Endothelial cell of umbilical vein (primary cell): Measurements from ENCODE around the gene CBX2. TPM values are rescaled to one million over a fixed set of nuclear protein-coding genes. Genes with fewer than 3 reads are reported as not detected.

ENCODE experiments used
- BruUV-seq: library from RNA; stranded (reverse); fragments of 400-500 nt; replicated peaks from 2 replicates; lab custom pipeline; 2021; lab: Mats Ljungman, UMichigan
- CTCF ChIA-PET: fragments of 300-600, 350-600 bp; sonication (Branson Sonifier 250); formaldehyde crosslinking; loops from one replicate; lab custom pipeline; 2021; ENCODE audit warnings: antibody characterized with exemption, inconsistent platforms; lab: Charles Lee
- POLR2A ChIA-PET: fragments of 300-600, 350-600 bp; sonication (Branson Sonifier 250); formaldehyde crosslinking; loops from one replicate; lab custom pipeline; 2021; ENCODE audit warnings: antibody characterized with exemption, inconsistent platforms; lab: Charles Lee
- DNase-seq: peaks from one replicate; pipeline ENCODE4 v3.0.0-alpha.2; 2011; ENCODE audit warnings: low read depth, low spot score
- FAIRE-seq: peaks from 2 replicates; lab custom pipeline; 2011; peaks lifted over from hg19 to GRCh38; lab: Jason Lieb, UNC
- H2AFZ ChIP-seq: 2 replicates; pipeline ENCODE4 v1.6.0; 2012; ENCODE audit warnings: low read depth, low read length, control low read depth, inconsistent platforms
- H3K27ac ChIP-seq: 2 replicates; pipeline ENCODE4 v1.5.1; 2011; ENCODE audit warnings: low read depth, mild to moderate bottlenecking, control low read depth, low read length, moderate library complexity; ENCODE audit not compliant: insufficient read depth
- H3K27me3 ChIP-seq, 2 experiments: 2 replicates each; pipeline versions ENCODE4 v1.6.0 to v1.6.1; 2011; ENCODE audit warnings: low read length in 2 of 2, mixed read lengths in 1 of 2; ENCODE audit not compliant: control insufficient read depth in 2 of 2, insufficient read depth in 2 of 2
- H3K36me3 ChIP-seq, 2 experiments: 2 replicates in 1 of 2; 3 replicates in 1 of 2; pipeline ENCODE4 v1.5.1; 2011; ENCODE audit warnings: low read length in 2 of 2, mild to moderate bottlenecking in 1 of 2, moderate library complexity in 1 of 2; ENCODE audit not compliant: control insufficient read depth in 2 of 2, insufficient read depth in 2 of 2; ENCODE audit errors: extremely low read depth in 1 of 2
- H3K4me1 ChIP-seq: 3 replicates; pipeline ENCODE4 v1.5.1; 2011; ENCODE audit warnings: mild to moderate bottlenecking, low read length; ENCODE audit not compliant: control insufficient read depth, insufficient read depth; ENCODE audit errors: extremely low read depth
- H3K4me2 ChIP-seq: 2 replicates; pipeline ENCODE4 v1.6.1; 2011; ENCODE audit warnings: low read length, control low read depth, mixed read lengths; ENCODE audit not compliant: insufficient read depth
- H3K4me3 ChIP-seq, 3 experiments: fragments of 200-600 bp in 1 of 3; sonication (generic), shearing (Covaris generic) in 1 of 3; replicated peaks in 1 of 3; 2 replicates each; pipeline ENCODE4 v1.5.1; 2011 to 2016; ENCODE audit warnings: control low read depth in 3 of 3, low read length in 3 of 3, mild to moderate bottlenecking in 2 of 3, inconsistent platforms in 1 of 3, low read depth in 1 of 3, moderate library complexity in 1 of 3; ENCODE audit not compliant: insufficient read depth in 1 of 3
- H3K79me2 ChIP-seq: 2 replicates; pipeline ENCODE4 v1.6.0; 2012; ENCODE audit warnings: low read length, inconsistent platforms; ENCODE audit not compliant: control insufficient read depth, insufficient read depth
- H3K9ac ChIP-seq: replicated peaks from 2 replicates; pipeline ENCODE3; 2011; ENCODE audit warnings: low read length, control low read depth; ENCODE audit not compliant: insufficient read depth; ENCODE audit errors: extremely low read depth
- H3K9me1 ChIP-seq: replicated peaks from 3 replicates; pipeline ENCODE4 v1.6.0; 2011; ENCODE audit warnings: mild to moderate bottlenecking, low read length; ENCODE audit not compliant: control insufficient read depth, insufficient read depth; ENCODE audit errors: extremely low read depth
- H3K9me3 ChIP-seq: replicated peaks from 2 replicates; pipeline ENCODE4 v1.5.1; 2012; ENCODE audit warnings: low read length, inconsistent platforms; ENCODE audit not compliant: control insufficient read depth, insufficient read depth
- H4K20me1 ChIP-seq: replicated peaks from 2 replicates; pipeline ENCODE3; 2011; ENCODE audit warnings: mild to moderate bottlenecking, low read length; ENCODE audit not compliant: control insufficient read depth, insufficient read depth; ENCODE audit errors: extremely low read depth
- EZH2 ChIP-seq: IDR thresholded peaks from 2 replicates; pipeline ENCODE4 v1.6.1; 2012; ENCODE audit warnings: borderline replicate concordance, low read depth, mild to moderate bottlenecking, moderate library complexity, low read length, inconsistent platforms; ENCODE audit not compliant: severe bottlenecking
- FOS ChIP-seq: IDR thresholded peaks from 2 replicates; pipeline ENCODE4 v1.6.1; 2011; ENCODE audit warnings: mild to moderate bottlenecking, low read length, moderate library complexity, borderline replicate concordance; ENCODE audit not compliant: insufficient read depth
- GATA2 ChIP-seq: IDR thresholded peaks from 2 replicates; pipeline ENCODE4 v1.7.0; 2011; ENCODE audit warnings: low read depth, mild to moderate bottlenecking, moderate library complexity, mixed read lengths, low read length; ENCODE audit not compliant: insufficient read length, insufficient read depth
- JUN ChIP-seq: IDR thresholded peaks from 2 replicates; pipeline ENCODE4 v1.6.1; 2011; ENCODE audit warnings: borderline replicate concordance, low read depth; ENCODE audit not compliant: insufficient read length, insufficient read depth
- MYC ChIP-seq: IDR thresholded peaks from one replicate; pipeline ENCODE4 v1.6.1; 2011; ENCODE audit warnings: mild to moderate bottlenecking, low read depth, low read length
- POLR2A ChIP-seq: IDR thresholded peaks from 2 replicates; pipeline ENCODE4 v1.6.1; 2012; ENCODE audit warnings: low read depth, mild to moderate bottlenecking, control low read depth, low read length
- POLR2AphosphoS5 ChIP-seq: IDR thresholded peaks from 2 replicates; pipeline ENCODE4 v1.6.1; 2012; ENCODE audit warnings: low read depth, mild to moderate bottlenecking, control low read depth, low read length, moderate library complexity; ENCODE audit not compliant: insufficient read depth
- dilution Hi-C: fragments of 300-500 bp; cut with MboI; formaldehyde crosslinking; loops from one replicate; pipeline ENCODE4 v1.15.0; 2019; ENCODE audit warnings: low sequenced_read_pairs; ENCODE audit not compliant: extremely low pct_ligation_motif_present
- intact Hi-C: fragments of 100-400 bp; cut with micrococcal nuclease; formaldehyde crosslinking; loops from one replicate; pipeline ENCODE4 v1.10.0; 2022
- polyA plus RNA-seq, 4 experiments: library from polyadenylated mRNA; depleted of rRNA in 3 of 4; stranded (reverse) in 3 of 4; unstranded in 1 of 4; fragments of >200 nt; gene quantifications; 2 replicates each; pipeline versions ENCODE4 v1.2.1 to v1.2.3, GENCODE V29; 2011 to 2012; ENCODE audit warnings: missing spikeins in 1 of 4
- total RNA-seq: library from RNA; stranded (reverse); gene quantifications from 2 replicates; pipeline ENCODE4 v1.2.3, GENCODE V29; 2021
- TF ChIP-seq, protein P1 (sequence below), 2 donors: IDR thresholded peaks; 1 replicate in 1 of 2; 2 replicates in 1 of 2; pipeline ENCODE4 v1.5.1; 2011; ENCODE audit warnings: low read length in 2 of 2, mild to moderate bottlenecking in 2 of 2, moderate library complexity in 2 of 2, control low read depth in 1 of 2, inconsistent platforms in 1 of 2, low read depth in 1 of 2; ENCODE audit not compliant: insufficient read depth in 1 of 2; ENCODE audit errors: extremely low read depth in 1 of 2
- TF ChIP-seq, protein P2 (sequence below): IDR thresholded peaks from 2 replicates; pipeline ENCODE4 v1.6.1; 2011; ENCODE audit not compliant: insufficient read depth, insufficient read length

CBX2 gene
- total and polyA plus RNA-seq, 2 donors (not counting 3 experiments of a cell fraction or from before 2014, with no cell fraction given), result 10.5 to 20.0 TPM

GRCh38 chr17:79785900-79786810 is 8.2 kb downstream of the CBX2 start:
- BruUV-seq, result TSS peak; percentile 15
- Histone ChIP-seq H3K79me2 (no peaks in the 10 kb centered on the region), H3K9me1 (no peaks in the 10 kb centered on the region), H3K9ac (no peak overlapping the region), H2AFZ (no peak overlapping the region), H3K4me2 (no peak overlapping the region), H3K36me3 (peaks cover 0 to 9% of the 10 kb centered on the region in 2 experiments), H3K27me3 (peaks cover 27 to 31% of the 10 kb centered on the region in 2 experiments), H4K20me1 (no peaks in the 10 kb centered on the region), H3K4me1 (no peaks in the 10 kb centered on the region), H3K27ac (no peak overlapping the region), H3K4me3 (no peak overlapping the region), H3K9me3 (no peaks in the 10 kb centered on the region)
- dilution Hi-C loops, result no loop called here
- intact Hi-C loops, result no loop called here
- FAIRE-seq (no peak), DNase-seq (no peak)
- ChIA-PET POLR2A (no interaction called here), CTCF (interaction anchor here (1.4 to 2.0 kb wide), 3 partner anchors 9 to 49 kb away, joined by 6 to 7 read pairs (median 6); no protein-coding TSS in a partner anchor)
- TF ChIP-seq GATA2 (no peak), MYC (no peak), JUN (no peak), FOS (no peak), EZH2 (no peak), POLR2A (no peak), POLR2AphosphoS5 (no peak)
- TF ChIP-seq, protein P1, sequence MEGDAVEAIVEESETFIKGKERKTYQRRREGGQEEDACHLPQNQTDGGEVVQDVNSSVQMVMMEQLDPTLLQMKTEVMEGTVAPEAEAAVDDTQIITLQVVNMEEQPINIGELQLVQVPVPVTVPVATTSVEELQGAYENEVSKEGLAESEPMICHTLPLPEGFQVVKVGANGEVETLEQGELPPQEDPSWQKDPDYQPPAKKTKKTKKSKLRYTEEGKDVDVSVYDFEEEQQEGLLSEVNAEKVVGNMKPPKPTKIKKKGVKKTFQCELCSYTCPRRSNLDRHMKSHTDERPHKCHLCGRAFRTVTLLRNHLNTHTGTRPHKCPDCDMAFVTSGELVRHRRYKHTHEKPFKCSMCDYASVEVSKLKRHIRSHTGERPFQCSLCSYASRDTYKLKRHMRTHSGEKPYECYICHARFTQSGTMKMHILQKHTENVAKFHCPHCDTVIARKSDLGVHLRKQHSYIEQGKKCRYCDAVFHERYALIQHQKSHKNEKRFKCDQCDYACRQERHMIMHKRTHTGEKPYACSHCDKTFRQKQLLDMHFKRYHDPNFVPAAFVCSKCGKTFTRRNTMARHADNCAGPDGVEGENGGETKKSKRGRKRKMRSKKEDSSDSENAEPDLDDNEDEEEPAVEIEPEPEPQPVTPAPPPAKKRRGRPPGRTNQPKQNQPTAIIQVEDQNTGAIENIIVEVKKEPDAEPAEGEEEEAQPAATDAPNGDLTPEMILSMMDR (IDR thresholded peaks at IDR 0.05; ENCODE audit: extremely low read depth in 1 of 2, insufficient read depth in 1 of 2, low read depth in 1 of 2, low read length in 2 of 2), result no peak
- TF ChIP-seq, protein P2, sequence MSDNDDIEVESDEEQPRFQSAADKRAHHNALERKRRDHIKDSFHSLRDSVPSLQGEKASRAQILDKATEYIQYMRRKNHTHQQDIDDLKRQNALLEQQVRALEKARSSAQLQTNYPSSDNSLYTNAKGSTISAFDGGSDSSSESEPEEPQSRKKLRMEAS, result no peak
